HepG2 (cell line): ENCODE data around the gene B4GALT4. TPM values are rescaled to one million over a fixed set of nuclear protein-coding genes. Genes with fewer than 3 reads are reported as not detected.

ENCODE experiments used
- ATAC-seq: fragments of 200-7000 bp; cut with Tn5 transposase; 3 replicates; pipeline ENCODE4 v1.9.1; 2020; ENCODE audit warnings: mild to moderate bottlenecking, moderate library complexity
- BruUV-seq: library from RNA; stranded (reverse); fragments of 400-500 nt; replicated peaks from 2 replicates; lab custom pipeline; 2021; lab: Mats Ljungman, UMichigan
- CTCF ChIA-PET: fragments of 300-600 bp; formaldehyde crosslinking; extraction: SDS; loops from one replicate; lab custom pipeline; 2021; ENCODE audit warnings: low total read pairs, inconsistent platforms, low intra/inter-chr PET ratio; lab: Yijun Ruan, JAX
- POLR2A ChIA-PET: fragments of 350-600 bp; sonication (Branson Sonifier 250); formaldehyde crosslinking; loops from one replicate; lab custom pipeline; 2020; ENCODE audit warnings: antibody characterized with exemption, inconsistent platforms; lab: Yijun Ruan, JAX
- DNase-seq: peaks from one replicate; pipeline ENCODE4 v3.0.0-alpha.2; 2015; ENCODE audit warnings: low spot score
- FAIRE-seq: peaks from 3 replicates; lab custom pipeline; 2011; peaks lifted over from hg19 to GRCh38; lab: Jason Lieb, UNC
- H2AFZ ChIP-seq: one replicate; pipeline ENCODE4 v1.6.1; 2011; ENCODE audit warnings: low read length, inconsistent platforms
- H3K27ac ChIP-seq: fragments of 300-600 bp; 3 replicates; pipeline ENCODE4 v1.8.0; 2011; ENCODE audit warnings: mixed run types, mild to moderate bottlenecking, mixed read lengths, low read length, inconsistent platforms; ENCODE audit not compliant: insufficient read depth; ENCODE audit errors: extremely low read length
- H3K27me3 ChIP-seq, 2 experiments: fragments of 200-600 bp in 1 of 2; 2 replicates in 1 of 2; 3 replicates in 1 of 2; pipeline versions ENCODE4 v1.6.0 to v1.8.0; 2011; ENCODE audit warnings: low read length in 2 of 2, mild to moderate bottlenecking in 2 of 2, moderate library complexity in 2 of 2, inconsistent platforms in 1 of 2; ENCODE audit not compliant: insufficient read depth in 2 of 2, control insufficient read depth in 1 of 2
- H3K36me3 ChIP-seq, 2 experiments: fragments of 200-600 bp in 1 of 2; replicated peaks in 1 of 2; 2 replicates in 1 of 2; 3 replicates in 1 of 2; pipeline versions ENCODE4 v1.5.1 to v1.8.0; 2011; ENCODE audit warnings: low read length in 2 of 2, inconsistent platforms in 1 of 2; ENCODE audit not compliant: insufficient read depth in 2 of 2, control insufficient read depth in 1 of 2
- H3K4me1 ChIP-seq: 2 replicates; pipeline ENCODE4 v1.5.1; 2012; ENCODE audit warnings: low read length, inconsistent platforms; ENCODE audit not compliant: insufficient read depth
- H3K4me2 ChIP-seq: 2 replicates; pipeline ENCODE4 v1.6.0; 2011; ENCODE audit warnings: low read depth, low read length, inconsistent platforms
- H3K4me3 ChIP-seq, 3 experiments: fragments of 200-600 bp in 1 of 3; sonication (generic), shearing (Covaris generic) in 1 of 3; replicated peaks in 1 of 3; 2 replicates each; pipeline ENCODE4 v1.5.1; 2011 to 2016; ENCODE audit warnings: low read length in 3 of 3, inconsistent platforms in 2 of 3, low read depth in 2 of 3, mild to moderate bottlenecking in 2 of 3, control low read depth in 1 of 3, mixed read lengths in 1 of 3; ENCODE audit not compliant: insufficient read depth in 1 of 3
- H3K79me2 ChIP-seq: one replicate; pipeline ENCODE4 v1.6.1; 2011; ENCODE audit warnings: low read length, inconsistent platforms; ENCODE audit not compliant: insufficient read depth
- H3K9ac ChIP-seq: 2 replicates; pipeline ENCODE4 v1.6.0; 2011; ENCODE audit warnings: mild to moderate bottlenecking, low read depth, low read length, inconsistent platforms; ENCODE audit not compliant: insufficient read depth
- H3K9me3 ChIP-seq: 2 replicates; pipeline ENCODE4 v1.5.1; 2012; ENCODE audit warnings: mild to moderate bottlenecking, low read length
- H4K20me1 ChIP-seq: 2 replicates; pipeline ENCODE4 v1.6.0; 2011; ENCODE audit warnings: inconsistent platforms, mild to moderate bottlenecking, low read length, moderate library complexity; ENCODE audit not compliant: insufficient read depth
- FOXM1 ChIP-seq: sonication (generic); formaldehyde crosslinking; IDR thresholded peaks from 2 replicates; pipeline ENCODE4 v1.5.0; 2020; ENCODE audit warnings: missing genetic modification reagents
- HNRNPLL ChIP-seq: fragments of 200-400 bp; formaldehyde crosslinking; IDR thresholded peaks from 2 replicates; pipeline ENCODE4 v1.6.1; 2017; ENCODE audit warnings: mild to moderate bottlenecking, low read depth, low read length; ENCODE audit not compliant: poor library complexity, severe bottlenecking
- IRX3 ChIP-seq: sonication (generic); formaldehyde crosslinking; IDR thresholded peaks from 2 replicates; pipeline ENCODE4 v1.8.1; 2023; ENCODE audit warnings: mild to moderate bottlenecking, low read depth, missing genetic modification reagents, borderline replicate concordance
- KDM1A ChIP-seq: IDR thresholded peaks from 2 replicates; pipeline ENCODE4 v1.6.1; 2016; ENCODE audit warnings: missing compliant biosample characterization
- MBD4 ChIP-seq: IDR thresholded peaks from 2 replicates; pipeline ENCODE4 v1.6.1; 2012; ENCODE audit warnings: low read length, inconsistent platforms, borderline replicate concordance
- MXD1 ChIP-seq: sonication (generic); formaldehyde crosslinking; IDR thresholded peaks from 2 replicates; pipeline ENCODE4 v1.4.0; 2020; ENCODE audit warnings: mild to moderate bottlenecking, missing genetic modification reagents
- NR3C1 ChIP-seq: sonication (generic); formaldehyde crosslinking; IDR thresholded peaks from 2 replicates; pipeline ENCODE4 v1.4.0; 2020; ENCODE audit warnings: missing genetic modification reagents
- RXRB ChIP-seq: IDR thresholded peaks from 2 replicates; pipeline ENCODE4 v1.6.1; 2016; ENCODE audit warnings: borderline replicate concordance, missing genetic modification reagents, missing compliant biosample characterization
- SP140L ChIP-seq: sonication (generic); formaldehyde crosslinking; IDR thresholded peaks from 2 replicates; pipeline ENCODE4 v1.4.0; 2020; ENCODE audit warnings: missing genetic modification reagents, borderline replicate concordance
- ZNF598 ChIP-seq: sonication (generic); formaldehyde crosslinking; IDR thresholded peaks from 2 replicates; pipeline ENCODE4 v1.5.1; 2020; ENCODE audit warnings: mild to moderate bottlenecking, missing genetic modification reagents, borderline replicate concordance
- ZNF687 ChIP-seq: sonication (generic); formaldehyde crosslinking; IDR thresholded peaks from 2 replicates; pipeline ENCODE4 v1.5.1; 2020; ENCODE audit warnings: mild to moderate bottlenecking, missing genetic modification reagents, moderate library complexity
- ZNF703 ChIP-seq: sonication (generic); formaldehyde crosslinking; IDR thresholded peaks from 2 replicates; pipeline ENCODE4 v1.5.1; 2020; ENCODE audit warnings: missing genetic modification reagents, mild to moderate bottlenecking, moderate library complexity, borderline replicate concordance
- ZNF800 ChIP-seq: sonication (generic); formaldehyde crosslinking; IDR thresholded peaks from 2 replicates; pipeline ENCODE4 v1.4.0; 2020; ENCODE audit warnings: missing genetic modification reagents
- WGBS: methylation state at CpG from one replicate; pipeline ENCODE4 v1.1.6; 2017; ENCODE audit warnings: low lambda C conversion rate; 5-methylcytosine and 5-hydroxymethylcytosine counted together
- in situ Hi-C: cut with HindIII; loops from 2 replicates; pipeline ENCODE4 v1.10.0; 2017; ENCODE audit warnings: low pct_unique_long_range_greater_than_20kb; ENCODE audit not compliant: extremely low pct_ligation_motif_present
- intact Hi-C: fragments of 100-400 bp; cut with micrococcal nuclease; formaldehyde crosslinking; loops from one replicate; pipeline ENCODE4 v1.10.0; 2022; ENCODE audit not compliant: unreplicated experiment
- polyA plus RNA-seq, 8 experiments: library from polyadenylated mRNA; depleted of rRNA in 3 of 8; stranded (reverse) in 7 of 8; unstranded in 1 of 8; fragments of >200 nt; fragmentation: Illumina TruSeq in 4 of 8; extraction: Trizol in 4 of 8; gene quantifications; 2 replicates each; pipeline versions ENCODE4 v1.2.1 to v1.2.3, GENCODE V29; 2011 to 2016; ENCODE audit warnings: low read depth in 4 of 8, missing spikeins in 1 of 8, mixed read lengths in 1 of 8; ENCODE audit not compliant: insufficient read depth in 1 of 8
- total RNA-seq, 5 experiments: library from RNA; depleted of rRNA; stranded (reverse); fragments of >200 nt; fragmentation: Illumina TruSeq; extraction: Trizol; gene quantifications; 2 replicates each; pipeline ENCODE4 v1.2.3, GENCODE V29; 2016; ENCODE audit warnings: low read depth in 1 of 5

Gene B4GALT4
- total and polyA plus RNA-seq, 2 of the 13 experiments (the other 11 are each of a cell fraction or from before 2014, with no cell fraction given) = 16.9 to 29.0 TPM

GRCh38 chr3:119206611-119207511 lies 33.8 kb downstream of the B4GALT4 start:
- POLR2A ChIA-PET = no interaction called here
- intact Hi-C loops = no loop called here
- DNase-seq (no peak), ATAC-seq (peak; percentile 64), FAIRE-seq (no peak)
- Histone ChIP-seq H3K27me3 (no peaks in the 10 kb centered on the region), H3K9me3 (no peaks in the 10 kb centered on the region), H3K79me2 (no peaks in the 10 kb centered on the region), H3K27ac (no peak overlapping the region), H3K4me2 (no peak overlapping the region), H3K9ac (no peak overlapping the region), H4K20me1 (no peaks in the 10 kb centered on the region)
- in situ Hi-C loops = no loop called here
- no TSS peak for BruUV-seq
- CTCF ChIA-PET = no interaction called here
- 90% methylated on average over 4 of the region's 4 CpGs for WGBS
- TF ChIP-seq MBD4 (no peak), FOXM1 (no peak), KDM1A (CRISPR knock-in tag) (no peak), RXRB (CRISPR knock-in tag) (no peak), NR3C1 (no peak), IRX3 (CRISPR knock-in tag) (no peak), ZNF703 (CRISPR knock-in tag) (no peak), ZNF800 (no peak), HNRNPLL (no peak), ZNF687 (CRISPR knock-in tag) (no peak), MXD1 (CRISPR knock-in tag) (no peak), SP140L (no peak), ZNF598 (no peak)
- TF ChIP-seq, all 625 proteins: peak for 0
- Histone ChIP-seq H2AFZ (no peak overlapping the region), H3K4me1 (peaks cover 36% of the 10 kb centered on the region), H3K4me3 (no peak overlapping the region), H3K36me3 (peaks cover 1 to 7% of the 10 kb centered on the region in 2 experiments; a peak in 3 of 5 replicates)
